Chondrocyte (in vitro differentiated cells): ENCODE measurements around the gene ZCWPW2. TPM values are rescaled to one million over a fixed set of nuclear protein-coding genes. Genes with fewer than 3 reads are reported as not detected.

Source experiments
- DNase-seq: peaks from one replicate; pipeline ENCODE4 v3.0.0; 2021; ENCODE audit warnings: mixed read lengths, low spot score
- H3K27ac Mint-ChIP-seq: one replicate; pipeline ENCODE4 v1.8.0; 2021; ENCODE audit warnings: mild to moderate bottlenecking, moderate library complexity, mixed read lengths; ENCODE audit not compliant: unreplicated experiment
- H3K27me3 Mint-ChIP-seq: 2 replicates; pipeline ENCODE4 v1.8.0; 2021; ENCODE audit warnings: low read depth, mixed read lengths
- H3K36me3 Mint-ChIP-seq: 2 replicates; pipeline ENCODE4 v1.8.0; 2021; ENCODE audit warnings: low read depth, mixed read lengths
- H3K4me1 Mint-ChIP-seq: 2 replicates; pipeline ENCODE4 v1.8.0; 2021; ENCODE audit warnings: low read depth, mild to moderate bottlenecking, mixed read lengths
- H3K4me3 Mint-ChIP-seq: one replicate; pipeline ENCODE4 v1.8.0; 2021; ENCODE audit warnings: mild to moderate bottlenecking, moderate library complexity, mixed read lengths; ENCODE audit not compliant: unreplicated experiment
- H3K9me3 Mint-ChIP-seq: 2 replicates; pipeline ENCODE4 v1.8.0; 2021; ENCODE audit warnings: low read depth, mixed read lengths
- total RNA-seq: library from RNA; stranded (reverse); gene quantifications from 3 replicates; pipeline ENCODE4 v1.2.1, GENCODE V29; 2021
- TF ChIP-seq, protein P1 (sequence below): fragments of 200-600 bp; sonication (generic); IDR thresholded peaks from 2 replicates; pipeline ENCODE4 v1.5.0; 2021; ENCODE audit warnings: antibody characterized with exemption, mild to moderate bottlenecking, moderate library complexity

ZCWPW2 gene
- total RNA-seq, 1 donor from 2014 or later, result 1.1 TPM

DNA sequence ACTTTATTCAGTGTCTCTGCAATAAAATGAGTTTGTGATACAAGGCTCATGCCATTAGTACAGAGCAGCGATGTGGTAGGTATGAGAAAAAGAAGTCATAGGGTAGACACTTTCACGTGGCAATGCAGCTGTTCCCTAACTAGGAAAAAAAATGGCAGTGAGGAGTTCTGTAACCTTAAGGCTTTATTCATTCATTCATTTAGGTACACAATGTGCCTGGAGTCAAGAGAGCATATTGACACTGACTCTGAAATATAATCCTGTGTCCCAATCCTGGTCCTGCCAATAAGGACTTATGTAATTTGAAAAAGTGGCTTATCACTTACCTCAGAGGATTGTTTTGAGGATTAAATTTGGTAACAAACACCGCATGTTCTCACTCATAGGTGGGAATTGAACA lies 173.1 kb downstream of the ZCWPW2 start:
- Mint-ChIP-seq H3K4me3 (no peak overlapping the region), H3K27me3 (no peaks in the 10 kb centered on the region), H3K9me3 (no peaks in the 10 kb centered on the region), H3K27ac (no peak overlapping the region), H3K4me1 (no peaks in the 10 kb centered on the region), H3K36me3 (peaks cover 2% of the 10 kb centered on the region)
- TF ChIP-seq, protein P1, sequence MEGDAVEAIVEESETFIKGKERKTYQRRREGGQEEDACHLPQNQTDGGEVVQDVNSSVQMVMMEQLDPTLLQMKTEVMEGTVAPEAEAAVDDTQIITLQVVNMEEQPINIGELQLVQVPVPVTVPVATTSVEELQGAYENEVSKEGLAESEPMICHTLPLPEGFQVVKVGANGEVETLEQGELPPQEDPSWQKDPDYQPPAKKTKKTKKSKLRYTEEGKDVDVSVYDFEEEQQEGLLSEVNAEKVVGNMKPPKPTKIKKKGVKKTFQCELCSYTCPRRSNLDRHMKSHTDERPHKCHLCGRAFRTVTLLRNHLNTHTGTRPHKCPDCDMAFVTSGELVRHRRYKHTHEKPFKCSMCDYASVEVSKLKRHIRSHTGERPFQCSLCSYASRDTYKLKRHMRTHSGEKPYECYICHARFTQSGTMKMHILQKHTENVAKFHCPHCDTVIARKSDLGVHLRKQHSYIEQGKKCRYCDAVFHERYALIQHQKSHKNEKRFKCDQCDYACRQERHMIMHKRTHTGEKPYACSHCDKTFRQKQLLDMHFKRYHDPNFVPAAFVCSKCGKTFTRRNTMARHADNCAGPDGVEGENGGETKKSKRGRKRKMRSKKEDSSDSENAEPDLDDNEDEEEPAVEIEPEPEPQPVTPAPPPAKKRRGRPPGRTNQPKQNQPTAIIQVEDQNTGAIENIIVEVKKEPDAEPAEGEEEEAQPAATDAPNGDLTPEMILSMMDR, result no peak
- DNase-seq, result no peak

DNA sequence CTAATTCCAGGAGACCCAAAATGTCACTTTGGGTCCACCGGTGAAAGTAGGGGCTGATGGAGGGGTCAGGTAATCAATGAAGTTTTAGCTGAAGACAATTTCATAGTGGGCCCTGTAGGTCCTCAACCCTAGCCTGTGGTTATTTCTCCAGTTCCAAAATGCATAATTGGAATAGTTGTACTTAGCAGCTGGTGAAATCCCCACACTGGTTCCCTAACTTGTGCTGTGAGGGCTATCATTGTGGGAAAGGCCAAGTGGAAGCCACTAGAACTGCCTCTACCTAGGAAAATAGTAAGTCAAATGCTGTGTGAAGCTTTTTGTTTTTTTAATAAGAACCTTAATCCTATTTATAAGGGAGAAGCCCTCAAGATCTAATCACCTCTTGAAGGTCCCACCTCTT lies 193.8 kb downstream of the ZCWPW2 start:
- Mint-ChIP-seq H3K4me3 (no peak overlapping the region), H3K4me1 (no peaks in the 10 kb centered on the region), H3K27ac (no peak overlapping the region), H3K9me3 (peaks cover 29% of the 10 kb centered on the region), H3K27me3 (no peaks in the 10 kb centered on the region), H3K36me3 (peaks cover 6% of the 10 kb centered on the region)
- TF ChIP-seq, protein P1, result no peak
- DNase-seq, result no peak

DNA sequence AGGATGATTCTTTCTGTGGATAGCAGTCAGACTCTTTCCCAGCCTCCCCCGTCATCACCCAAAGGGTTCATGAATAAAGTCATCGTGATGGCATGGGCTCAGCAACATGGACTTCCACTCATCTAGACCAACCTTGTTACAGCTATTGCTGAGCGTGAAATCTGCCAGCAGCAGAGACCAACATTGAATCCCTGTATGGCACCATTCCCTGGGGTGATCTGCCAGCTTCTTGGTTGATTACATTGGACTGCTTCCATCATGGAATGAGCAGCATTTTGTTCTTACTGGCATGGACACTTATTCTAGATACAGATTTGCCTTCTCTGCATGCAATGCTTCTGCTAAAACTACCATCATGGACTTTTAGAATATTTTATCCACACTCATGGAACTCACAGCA lies 195.7 kb downstream of the ZCWPW2 start:
- TF ChIP-seq, protein P1, result no peak
- no peak overlapping the region for H3K27ac Mint-ChIP-seq
- no peaks in the 10 kb centered on the region for H3K27me3 Mint-ChIP-seq
- peaks cover 6% of the 10 kb centered on the region for H3K36me3 Mint-ChIP-seq
- H3K4me1 Mint-ChIP-seq, result no peaks in the 10 kb centered on the region
- peaks cover 29% of the 10 kb centered on the region for H3K9me3 Mint-ChIP-seq
- H3K4me3 Mint-ChIP-seq, result no peak overlapping the region
- DNase-seq, result no peak

DNA sequence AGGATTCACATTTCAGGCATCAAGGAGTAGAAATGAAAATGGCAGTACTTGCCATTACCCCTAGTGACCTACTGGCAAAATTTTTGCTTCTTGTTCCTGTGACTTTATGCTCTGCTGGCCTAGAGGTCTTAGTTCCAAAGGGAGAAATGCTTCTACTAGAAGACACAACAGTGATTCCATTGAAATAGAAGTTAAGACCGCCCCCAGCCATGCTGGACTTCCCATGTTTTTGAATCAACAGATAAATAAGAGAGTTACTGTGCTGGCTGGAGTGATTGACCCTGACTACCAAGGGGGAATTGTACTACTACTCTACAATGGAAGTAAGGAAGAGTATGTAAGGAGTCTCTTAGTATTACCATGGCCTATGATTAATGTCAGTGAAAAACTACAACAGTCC lies 196.3 kb downstream of the ZCWPW2 start:
- Mint-ChIP-seq H3K9me3 (peaks cover 26% of the 10 kb centered on the region), H3K36me3 (peaks cover 6% of the 10 kb centered on the region)
- TF ChIP-seq, protein P1, result no peak

DNA sequence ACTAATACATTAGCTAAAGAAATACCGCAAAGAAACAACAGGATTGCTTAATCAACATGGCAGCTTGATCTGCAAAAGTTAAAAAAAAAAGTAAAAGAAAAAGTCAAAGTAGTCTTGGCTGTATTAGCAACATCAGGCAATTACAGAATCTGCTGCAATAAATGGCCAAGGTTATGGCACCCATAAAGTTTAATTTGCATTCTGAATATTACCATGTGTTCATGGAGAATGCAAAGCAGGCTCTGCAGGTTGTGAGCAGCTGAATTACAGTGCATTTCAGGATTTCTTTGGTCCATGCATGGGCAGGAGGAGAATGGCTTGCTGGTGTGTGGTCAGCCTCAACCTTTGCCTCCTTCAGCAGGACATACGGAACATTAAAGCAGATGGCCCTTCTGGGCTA lies 199.2 kb downstream of the ZCWPW2 start:
- TF ChIP-seq, protein P1, result no peak
- Mint-ChIP-seq H3K4me3 (no peak overlapping the region), H3K9me3 (peaks cover 13% of the 10 kb centered on the region), H3K36me3 (no peaks in the 10 kb centered on the region), H3K27ac (no peak overlapping the region), H3K27me3 (no peaks in the 10 kb centered on the region), H3K4me1 (no peaks in the 10 kb centered on the region)
- no peak for DNase-seq

More for the DNA sequence above, 196.3 kb downstream of the ZCWPW2 start:
- no peak for DNase-seq
- no peak overlapping the region for H3K4me3 Mint-ChIP-seq
- H3K27me3 Mint-ChIP-seq, result no peaks in the 10 kb centered on the region
- no peaks in the 10 kb centered on the region for H3K4me1 Mint-ChIP-seq
- no peak overlapping the region for H3K27ac Mint-ChIP-seq
